K562 (cell line): Measurements from ENCODE around the gene CCDC136. TPM values are rescaled to one million over a fixed set of nuclear protein-coding genes. Genes with fewer than 3 reads are reported as not detected.

Source experiments
- CBX8 ChIP-seq: fragments of 200-600 bp; sonication (generic); IDR thresholded peaks from 2 replicates; pipeline ENCODE4 v1.6.1; 2012; ENCODE audit warnings: borderline replicate concordance, mixed run types, low read depth, mild to moderate bottlenecking, moderate library complexity, mixed read lengths, low read length, control low read depth, inconsistent platforms; ENCODE audit not compliant: poor library complexity, severe bottlenecking; ENCODE audit errors: extremely low read depth
- CC2D1A ChIP-seq: fragments of 450-650 bp; IDR thresholded peaks from 2 replicates; pipeline ENCODE4 v1.6.1; 2017; ENCODE audit warnings: mild to moderate bottlenecking
- E2F3 ChIP-seq: fragments of 250-450 bp; sonication (Bioruptor Pico); IDR thresholded peaks from 2 replicates; pipeline ENCODE4 v1.4.0; 2020; ENCODE audit warnings: mild to moderate bottlenecking
- NUFIP1 ChIP-seq: fragments of 450-650 bp; IDR thresholded peaks from 2 replicates; pipeline ENCODE4 v1.6.1; 2018; ENCODE audit not compliant: partially characterized antibody
- PHF21A ChIP-seq: fragments of 450-650 bp; IDR thresholded peaks from 2 replicates; pipeline ENCODE4 v1.6.1; 2017; ENCODE audit warnings: low read depth, borderline replicate concordance
- PREB ChIP-seq: sonication (generic); formaldehyde crosslinking; IDR thresholded peaks from 2 replicates; pipeline ENCODE4 v1.8.1; 2023; ENCODE audit warnings: mild to moderate bottlenecking, missing genetic modification reagents
- RAD51 ChIP-seq: fragments of 450-650 bp; IDR thresholded peaks from 2 replicates; pipeline ENCODE4 v1.7.1; 2016; ENCODE audit warnings: low read depth, mild to moderate bottlenecking, borderline replicate concordance
- RFX5 ChIP-seq: IDR thresholded peaks from 2 replicates; pipeline ENCODE4 v1.6.1; 2011; ENCODE audit warnings: low read depth, mild to moderate bottlenecking, improper control_type of control experiment, low read length
- RUNX1 ChIP-seq: sonication (generic); IDR thresholded peaks from 2 replicates; pipeline ENCODE4 v1.6.1; 2016; ENCODE audit warnings: antibody characterized with exemption, low read depth
- SMAD3 ChIP-seq: fragments of 450-650 bp; formaldehyde crosslinking; conservative IDR thresholded peaks from 2 replicates; pipeline ENCODE4 v1.4.0; 2020; ENCODE audit warnings: mild to moderate bottlenecking
- SREBF2 ChIP-seq: sonication (generic); formaldehyde crosslinking; IDR thresholded peaks from 2 replicates; pipeline ENCODE4 v1.4.0; 2020; ENCODE audit warnings: mild to moderate bottlenecking, missing genetic modification reagents
- STAT6 ChIP-seq: sonication (generic); formaldehyde crosslinking; IDR thresholded peaks from 2 replicates; pipeline ENCODE4 v1.8.1; 2023; ENCODE audit warnings: mild to moderate bottlenecking, missing genetic modification reagents
- TCF7 ChIP-seq: sonication (generic); IDR thresholded peaks from 2 replicates; pipeline ENCODE4 v1.6.1; 2016; ENCODE audit warnings: antibody characterized with exemption, borderline replicate concordance
- TSHZ1 ChIP-seq: fragments of 250-450 bp; sonication (Bioruptor Pico); IDR thresholded peaks from 2 replicates; pipeline ENCODE4 v1.4.0; 2020; ENCODE audit warnings: mild to moderate bottlenecking, moderate library complexity
- YBX1 ChIP-seq: fragments of 450-650 bp; IDR thresholded peaks from 2 replicates; pipeline ENCODE4 v1.7.1; 2016; ENCODE audit warnings: mild to moderate bottlenecking
- ZC3H11A ChIP-seq: IDR thresholded peaks from 2 replicates; pipeline ENCODE4 v1.6.1; 2012; ENCODE audit warnings: low read depth, low read length, improper control_type of control experiment
- ZNF143 ChIP-seq: sonication (generic); formaldehyde crosslinking; IDR thresholded peaks from 2 replicates; pipeline ENCODE4 v1.9.0; 2022; ENCODE audit warnings: mild to moderate bottlenecking, missing genetic modification reagents
- ZNF512 ChIP-seq: IDR thresholded peaks from 2 replicates; pipeline ENCODE4 v1.6.1; 2016; ENCODE audit warnings: missing genetic modification characterization, missing compliant biosample characterization
- polyA plus RNA-seq, 8 experiments: library from polyadenylated mRNA; depleted of rRNA in 4 of 8; stranded (reverse) in 5 of 8; unstranded in 3 of 8; fragments of >200 nt; fragmentation: Nextera tagmentation in 2 of 8; fragmentation: Illumina TruSeq in 1 of 8; extraction: Ambion mirVana in 2 of 8; extraction: Trizol in 1 of 8; gene quantifications; 2 replicates each; pipeline versions ENCODE4 v1.2.1 to v1.2.3, GENCODE V29; 2011 to 2014; ENCODE audit warnings: inconsistent platforms in 1 of 8, missing spikeins in 1 of 8
- total RNA-seq, 7 experiments: library from RNA; depleted of rRNA in 6 of 7; stranded (reverse); fragments of >200 nt in 6 of 7; fragmentation: Illumina TruSeq in 2 of 7; extraction: Trizol in 2 of 7; gene quantifications; 2 replicates each; pipeline versions ENCODE4 v1.2.1 to v1.2.3, GENCODE V29; 2011 to 2021; ENCODE audit warnings: low replicate concordance in 1 of 7

Gene CCDC136
- total and polyA plus RNA-seq, 9 of the 15 experiments (the other 6 are each of a cell fraction or from before 2014, with no cell fraction given): 2.4 to 40.8 (median 26.5) TPM

- TF ChIP-seq TSHZ1 (CRISPR knock-in tag) (no peak), YBX1 (no peak), SMAD3 (CRISPR knock-in tag) (no peak), NUFIP1 (no peak), RFX5 (no peak), TCF7 (no peak), CC2D1A (no peak), STAT6 (CRISPR knock-in tag) (0 out of 2 replicates have a peak, but pooled peaks have one; percentile 1), ZNF143 (CRISPR knock-in tag) (peak; percentile 96), PREB (CRISPR knock-in tag) (no peak), CBX8 (no peak), ZNF512 (tag) (no peak), ZC3H11A (no peak), E2F3 (peak; percentile 54; the same call in 1 of the 2 replicates), SREBF2 (CRISPR knock-in tag) (peak; percentile 90; the same call in 1 of the 2 replicates), RAD51 (no peak), RUNX1 (0 out of 2 replicates have a peak, but pooled peaks have one; percentile 63), PHF21A (no peak)
These were observed 71.0 kb downstream of the CCDC136 start, which contains the start of gene ATP6V1F (continued) for GRCh38 chr7:128862571-128863432.
